Measurements from ENCODE around the gene MEF2B. TPM values are rescaled to one million over a fixed set of nuclear protein-coding genes. Genes with fewer than 3 reads are reported as not detected.
A peak's percentile ranks its signal among the peaks of the same experiment; 100 is the strongest.

MEF2B gene
- polyA plus RNA-seq (2013, experiment 1 of 2; ENCODE audit: insufficient read length), result 0.96 TPM
- 1.1 TPM for polyA plus RNA-seq (2013, experiment 2 of 2; ENCODE audit: insufficient read length)

DNA sequence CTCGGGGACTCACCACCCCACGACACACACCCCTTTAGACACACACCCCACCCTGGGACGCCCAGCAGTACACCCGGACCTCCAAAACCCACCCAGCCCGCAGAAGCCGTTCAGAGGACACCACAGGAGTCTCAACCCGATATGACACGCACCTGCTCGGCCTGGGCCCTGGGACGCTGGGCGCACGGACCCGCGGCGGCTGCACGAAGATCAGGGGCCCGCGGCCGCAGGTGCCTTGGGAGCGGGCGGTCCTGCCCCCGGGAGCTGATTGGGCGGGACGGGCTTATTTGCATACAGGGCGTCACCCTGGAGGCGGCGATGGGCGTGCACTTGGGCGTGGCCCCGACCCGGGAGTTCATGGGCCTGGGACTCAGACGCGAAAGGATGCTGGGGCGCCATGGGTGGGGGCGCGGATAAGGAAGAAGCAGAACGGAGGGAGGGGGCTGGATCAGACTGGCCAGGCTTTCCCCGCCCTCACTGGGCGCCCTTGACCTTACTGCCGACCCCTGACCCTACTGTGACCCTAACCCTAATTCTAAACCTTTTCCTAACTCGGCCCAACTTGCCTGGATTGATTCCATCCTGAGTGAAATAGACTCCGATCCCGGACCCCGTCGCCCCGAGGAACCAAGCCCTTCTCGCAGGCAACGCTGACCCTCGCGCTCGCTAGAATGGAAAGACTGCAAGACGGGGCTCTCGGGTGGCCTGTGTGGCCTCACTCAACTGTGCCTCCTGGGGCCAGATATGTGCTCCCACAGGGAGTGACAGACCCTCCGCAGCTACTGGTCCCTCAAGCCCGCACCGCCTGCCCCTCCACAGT lies at the start of gene MEF2B:
Gene MEF2B (minus strand): TSS at position 211 of the 820 bp plus-strand sequence. CDS start 19,528 bp downstream, outside the sequence.
- peak; percentile 50 for DNase-seq

DNA sequence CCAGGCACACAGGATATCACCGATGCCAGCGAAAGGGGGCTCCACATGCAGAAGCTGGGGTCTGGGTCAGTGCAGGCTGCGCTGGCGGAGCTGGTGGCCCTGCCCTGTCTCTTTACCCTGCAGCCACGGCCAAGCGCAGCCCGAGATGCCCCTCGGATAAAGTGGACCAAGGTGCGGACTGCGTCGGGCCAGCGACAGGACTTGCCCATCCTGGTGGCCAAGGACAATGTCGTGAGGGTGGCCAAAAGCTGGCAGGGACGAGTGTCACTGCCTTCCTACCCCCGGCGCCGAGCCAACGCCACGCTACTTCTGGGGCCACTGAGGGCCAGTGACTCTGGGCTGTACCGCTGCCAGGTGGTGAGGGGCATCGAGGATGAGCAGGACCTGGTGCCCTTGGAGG lies 48.8 kb upstream of the MEF2B start:
- DNase-seq, result no peak

DNA sequence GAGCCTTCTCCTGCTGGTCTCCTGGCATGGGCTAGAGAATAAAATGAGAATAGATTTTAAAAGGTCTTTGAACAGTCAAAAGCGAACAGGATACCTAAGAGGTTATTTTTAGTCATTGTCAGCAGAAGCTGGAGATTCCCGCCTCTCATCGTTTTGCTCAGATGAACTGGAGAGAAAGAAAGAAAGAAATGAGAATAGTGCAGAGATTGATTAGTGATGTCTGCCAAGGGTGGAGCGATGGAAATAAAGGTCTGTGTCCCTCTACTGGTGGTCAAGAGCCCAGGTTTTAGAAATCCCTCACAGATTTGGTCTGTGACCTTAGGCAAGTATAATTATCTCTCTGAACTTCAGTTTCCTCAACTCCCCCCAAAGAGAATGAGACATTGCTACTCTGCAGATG lies 47.0 kb upstream of the MEF2B start:
- DNase-seq, result no peak

DNA sequence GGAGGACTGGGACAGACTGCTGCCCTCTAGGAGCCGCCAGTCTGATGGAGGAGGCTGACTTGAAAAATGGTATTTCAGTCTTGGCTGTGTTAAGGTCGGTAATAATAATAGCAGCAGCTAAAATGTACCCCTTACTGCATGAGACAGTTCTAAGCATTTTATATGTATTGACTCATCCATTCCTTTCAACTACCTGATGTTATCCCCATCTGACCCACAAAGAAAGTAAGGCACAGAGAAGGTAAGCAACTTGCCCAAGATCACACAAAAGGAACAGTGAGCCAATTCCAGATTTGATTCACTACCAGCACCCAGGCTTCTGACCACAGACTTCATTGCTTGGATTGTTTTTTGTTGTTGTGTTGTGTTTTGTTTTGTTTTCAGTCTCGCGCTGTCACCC lies 45.7 kb upstream of the MEF2B start:
- no peak for DNase-seq

DNA sequence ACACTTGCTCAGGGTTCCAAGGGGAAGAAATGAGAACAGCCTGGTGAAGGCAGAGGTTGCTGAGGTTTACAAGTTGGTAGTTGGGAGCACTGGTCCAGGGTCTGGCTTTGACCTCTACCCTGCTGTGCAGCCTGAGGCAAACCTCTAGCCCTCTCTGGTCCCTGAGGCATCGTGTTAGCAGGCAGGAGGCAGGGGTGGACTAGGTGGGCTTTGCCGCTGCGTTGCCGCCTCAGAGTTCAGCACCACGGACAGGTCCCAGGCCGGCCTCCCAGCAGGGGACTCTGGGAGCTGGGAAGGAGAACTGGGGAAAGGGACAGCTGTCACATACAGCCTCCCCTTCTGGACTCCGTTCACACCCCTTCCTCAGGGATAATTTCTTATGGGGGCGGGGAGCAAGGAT lies 44.8 kb upstream of the MEF2B start:
- DNase-seq, result peak; percentile 18

DNA sequence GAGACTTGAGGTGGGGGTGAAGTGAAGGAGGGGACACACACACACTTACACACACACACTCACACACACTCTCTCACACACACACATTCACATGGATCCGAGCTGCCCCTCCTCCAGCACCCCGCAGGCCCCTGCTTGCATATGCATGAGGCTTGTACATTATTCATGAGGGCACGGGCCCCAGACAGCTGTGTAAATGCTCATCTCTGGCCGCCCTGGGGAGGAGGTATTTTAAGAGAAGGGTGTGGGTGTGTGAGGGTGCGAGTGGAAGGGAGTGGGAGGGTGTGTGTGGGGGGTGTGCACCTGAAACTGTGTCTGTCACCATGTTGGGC lies 44.1 kb upstream of the MEF2B start:
- DNase-seq, result no peak

DNA sequence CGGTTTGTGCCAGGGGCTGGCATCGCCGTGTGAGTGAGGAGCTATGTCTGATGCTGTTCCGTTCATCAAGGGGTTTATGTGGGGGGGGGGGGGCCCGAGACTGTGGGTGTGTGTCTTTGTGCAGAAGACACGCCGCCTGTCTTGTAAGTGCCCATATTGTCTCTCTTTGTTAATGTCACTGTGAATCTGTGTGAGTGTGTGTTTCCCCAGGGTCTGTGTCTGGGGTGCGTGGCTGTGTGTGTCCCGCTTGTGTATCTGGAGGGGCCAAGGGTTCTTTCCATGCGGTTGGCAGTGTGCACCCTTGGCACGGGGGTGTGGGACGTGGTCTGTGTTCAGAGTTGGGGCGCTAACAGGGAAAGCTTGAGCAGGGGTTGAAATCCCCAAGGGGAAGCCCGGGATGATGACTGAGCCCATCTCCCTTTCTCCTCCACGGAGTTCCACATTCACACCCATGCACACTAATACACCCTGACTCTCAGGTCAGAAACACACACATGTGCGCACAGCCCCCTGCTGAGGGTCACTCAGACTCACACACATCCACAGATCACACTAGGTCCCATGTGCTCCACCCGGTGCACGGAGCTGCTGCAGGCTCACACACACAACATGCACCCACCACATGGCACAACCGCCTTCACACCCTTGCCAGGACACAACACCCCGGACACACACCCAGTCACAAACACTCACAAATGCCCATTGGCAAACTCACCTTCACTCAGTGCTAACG lies 43.5 kb upstream of the MEF2B start:
- DNase-seq, result no peak

DNA sequence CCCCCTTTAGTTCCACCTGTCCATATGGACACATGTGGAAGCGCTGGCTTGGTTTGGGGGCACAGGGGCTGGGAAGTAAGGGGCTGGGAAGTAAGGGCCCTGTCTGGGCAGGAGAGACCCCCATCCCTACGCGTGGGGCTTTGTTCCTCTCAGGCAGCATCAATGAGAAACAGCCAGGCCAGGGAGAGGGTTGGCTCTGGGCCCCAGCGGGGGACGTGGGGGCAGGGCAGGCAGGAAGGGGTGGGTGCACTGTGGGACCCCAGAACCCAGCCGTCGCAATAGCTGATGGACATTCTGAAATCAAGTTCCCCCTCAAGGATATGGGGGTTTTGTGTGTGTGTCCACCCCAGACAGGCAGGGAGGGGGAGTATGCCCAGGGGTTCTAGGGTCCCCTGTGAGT lies 42.9 kb upstream of the MEF2B start:
- DNase-seq, result no peak

DNA sequence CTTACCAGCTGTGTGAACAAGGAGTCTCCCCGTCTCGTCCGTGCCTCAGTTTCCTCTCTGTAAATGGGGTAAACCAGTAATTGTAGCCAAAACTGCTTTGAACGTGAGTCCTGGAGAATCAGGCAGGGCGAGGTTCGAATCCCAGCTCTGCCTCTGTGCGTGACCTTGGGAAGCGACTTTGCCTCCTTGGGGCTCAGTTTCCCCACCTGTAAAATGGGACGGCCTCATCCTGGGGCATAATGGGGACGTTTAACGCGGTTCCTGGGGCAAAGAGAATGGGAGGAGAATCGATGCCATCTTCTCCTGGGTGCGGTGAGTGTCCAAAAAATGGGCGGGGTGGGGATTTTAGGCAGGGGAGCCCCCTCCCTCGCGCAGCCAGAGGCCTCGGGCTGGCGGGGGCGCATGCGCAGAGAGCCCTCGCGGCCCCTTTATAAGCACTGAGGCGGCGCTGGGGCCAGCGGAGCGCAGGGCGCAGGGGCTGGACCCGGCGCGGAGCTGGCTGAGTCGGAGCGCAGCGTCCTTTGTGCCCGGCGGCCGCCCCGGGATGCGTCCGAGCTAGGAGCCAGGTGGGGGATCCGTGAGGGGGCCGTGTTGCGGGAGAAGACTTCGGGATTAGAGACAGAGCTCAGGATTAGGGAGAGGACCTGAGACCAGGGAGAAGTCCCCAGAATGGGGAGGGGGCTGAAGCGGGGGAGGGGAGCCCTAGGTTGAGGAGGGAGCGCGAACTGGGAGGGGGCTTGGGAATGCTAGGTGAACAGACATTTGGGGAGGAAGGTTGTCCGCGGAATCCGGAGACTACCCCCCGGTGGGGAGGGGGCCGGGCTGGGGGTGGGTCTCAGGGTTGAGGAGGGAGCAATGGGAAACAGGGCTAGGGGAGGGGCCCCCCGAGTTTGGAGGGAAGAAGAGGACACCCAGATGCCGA lies 41.7 kb upstream of the MEF2B start, which contains the start of gene NCAN:
Gene NCAN (plus strand): TSS at position 460 of the 922 bp plus-strand sequence. CDS start 4,996 bp downstream, outside the sequence.
- no peak for DNase-seq

DNA sequence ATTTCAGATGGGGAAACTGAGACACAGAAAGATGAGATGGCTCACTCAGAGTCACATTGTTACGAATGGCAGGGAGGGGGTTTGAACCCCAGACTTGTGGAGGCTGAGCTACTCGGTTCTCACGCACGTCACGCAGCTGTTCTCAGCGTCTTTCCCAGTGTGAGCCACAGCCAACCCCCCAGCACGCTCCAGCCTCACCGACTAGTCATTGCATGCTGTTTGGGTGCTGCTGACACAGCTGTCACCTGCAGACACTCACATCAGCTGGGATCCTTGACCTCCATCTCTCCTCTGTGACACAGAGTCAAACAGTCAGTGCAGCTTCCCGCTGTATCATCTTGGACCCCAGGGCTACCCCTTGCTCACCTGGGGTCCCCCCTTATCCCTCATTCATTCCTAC lies 39.3 kb upstream of the MEF2B start:
- no peak for DNase-seq

DNA sequence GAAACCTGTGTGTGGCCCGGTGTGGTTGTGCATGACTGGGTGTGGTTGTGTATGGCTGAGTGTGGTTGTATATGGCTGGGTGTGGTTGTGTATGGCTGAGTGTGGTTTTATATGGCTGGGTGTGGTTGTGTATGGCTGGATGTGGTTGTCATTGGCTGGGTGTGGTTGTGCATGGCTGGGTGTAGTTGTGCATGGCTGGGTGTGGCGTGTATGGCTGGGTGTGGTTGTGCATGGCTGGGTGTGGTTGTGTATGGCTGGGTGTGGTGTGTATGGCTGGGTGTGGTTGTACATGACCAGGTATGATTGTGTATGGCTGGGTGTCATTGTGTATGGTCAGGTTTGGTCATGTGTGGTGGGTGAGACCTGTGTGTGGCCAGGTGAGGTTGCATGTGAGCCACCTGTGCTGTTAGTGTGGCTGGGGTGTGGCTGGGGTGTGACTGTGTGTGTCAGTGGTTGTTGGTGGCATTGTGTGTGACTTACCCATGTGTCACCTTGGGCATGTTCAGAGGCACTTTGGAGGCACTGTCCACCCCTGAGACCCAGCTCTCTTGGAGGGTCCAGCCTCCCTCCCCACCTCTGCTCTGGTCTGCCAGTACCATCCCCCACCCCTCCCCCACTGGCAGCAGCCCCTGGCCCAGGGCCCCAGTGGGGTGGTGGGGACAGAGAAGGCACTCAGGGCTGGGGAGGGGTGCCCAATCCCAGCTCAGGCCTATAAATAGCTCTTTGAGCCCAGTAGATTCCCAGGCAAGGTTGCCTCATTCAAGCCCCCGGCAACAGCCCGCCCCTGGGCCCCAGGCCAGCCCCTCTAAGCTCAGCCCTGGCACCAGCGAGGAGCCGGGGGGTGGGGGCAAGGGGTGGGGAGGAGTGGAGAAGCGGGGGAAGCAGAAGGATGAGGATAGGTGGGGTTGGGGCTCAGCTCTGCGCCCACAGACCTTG lies 37.8 kb upstream of the MEF2B start:
- no peak for DNase-seq

DNA sequence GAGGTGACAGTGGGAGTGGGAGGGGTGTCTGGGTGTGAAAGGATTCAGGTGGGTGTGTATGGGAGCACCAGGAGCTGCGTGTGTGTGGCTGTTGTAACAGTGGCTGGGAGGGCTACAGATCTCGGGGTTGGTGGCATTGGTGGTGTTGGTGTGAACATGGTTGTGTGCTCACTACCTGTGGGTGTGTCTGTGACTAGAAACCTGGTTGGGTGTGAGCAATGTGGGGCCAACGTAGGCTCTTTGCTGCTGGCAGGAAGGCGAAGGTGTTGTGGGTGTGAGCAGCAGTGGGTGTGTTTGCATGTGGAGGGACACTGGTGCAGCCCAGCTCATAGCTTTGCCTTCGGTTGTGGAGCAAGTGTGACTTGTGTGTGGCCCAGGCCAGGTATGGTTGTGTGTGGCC lies 36.9 kb upstream of the MEF2B start:
- no peak for DNase-seq

DNA sequence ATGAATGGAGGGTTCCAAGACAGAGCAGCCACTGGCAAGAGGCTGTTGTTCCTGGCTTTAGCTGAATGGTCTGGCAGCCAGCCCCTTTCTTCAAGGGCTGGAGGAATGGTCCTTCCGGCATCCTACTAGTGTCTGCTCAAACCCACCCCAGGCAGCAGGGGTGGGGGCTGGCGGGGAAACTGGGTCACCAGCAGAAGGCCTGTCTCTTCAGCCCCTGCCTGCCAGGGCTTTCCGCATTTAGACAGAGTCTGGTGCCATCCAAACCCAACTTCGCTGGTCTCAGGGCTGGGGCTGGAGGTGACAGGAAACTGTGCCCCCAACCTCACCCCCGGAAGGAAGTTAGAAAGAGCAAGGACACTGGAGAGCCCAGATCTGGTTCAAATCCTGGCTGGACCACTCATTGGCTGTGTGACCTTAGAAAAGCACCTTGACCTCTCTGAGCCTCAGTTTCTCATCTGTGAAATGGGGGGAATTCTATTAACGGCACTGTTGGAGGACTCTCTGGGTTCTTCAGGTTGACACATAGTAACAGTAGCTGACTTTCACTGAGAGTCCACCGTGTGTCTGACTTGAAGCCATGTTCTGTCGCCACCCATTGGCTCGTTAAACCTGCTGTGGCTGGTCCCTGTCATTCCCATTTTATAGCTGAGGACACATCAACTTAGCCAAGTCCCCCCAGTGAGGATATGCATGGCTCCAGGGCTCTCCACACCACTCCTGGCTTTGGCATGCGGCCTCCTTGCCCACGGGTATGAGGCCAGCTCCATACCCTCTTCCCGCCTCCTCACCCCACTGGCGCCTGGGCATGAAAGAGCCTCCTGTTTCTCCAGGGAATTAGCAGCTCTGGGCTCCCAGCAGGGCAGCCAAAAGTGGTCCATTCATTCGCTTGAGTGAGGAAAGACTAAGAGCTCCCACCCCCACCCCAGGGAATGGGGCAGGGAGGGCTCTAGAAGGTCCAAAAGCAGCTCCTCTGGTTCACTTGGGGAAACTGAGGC lies 35.6 kb upstream of the MEF2B start:
- no peak for DNase-seq

DNA sequence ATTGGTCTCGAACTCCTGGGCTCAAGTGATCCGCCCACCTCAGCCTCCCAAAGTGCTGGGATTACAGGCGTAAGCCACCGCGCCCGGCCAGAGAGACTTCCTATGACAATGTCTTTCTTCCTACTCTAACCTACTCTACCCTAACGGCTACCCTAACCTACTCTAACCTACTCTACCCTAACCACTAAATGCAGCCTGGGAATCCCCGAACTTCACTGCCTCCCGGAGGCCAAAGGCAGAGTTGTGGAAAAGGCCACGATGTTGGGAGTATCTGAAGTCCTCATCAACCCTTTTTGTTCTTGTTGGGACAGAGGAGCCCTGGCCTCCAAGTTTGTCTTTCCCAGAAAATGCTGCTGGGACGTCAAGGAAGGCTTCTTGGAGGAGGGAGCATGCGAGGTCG lies 34.1 kb upstream of the MEF2B start:
- no peak for DNase-seq

DNA sequence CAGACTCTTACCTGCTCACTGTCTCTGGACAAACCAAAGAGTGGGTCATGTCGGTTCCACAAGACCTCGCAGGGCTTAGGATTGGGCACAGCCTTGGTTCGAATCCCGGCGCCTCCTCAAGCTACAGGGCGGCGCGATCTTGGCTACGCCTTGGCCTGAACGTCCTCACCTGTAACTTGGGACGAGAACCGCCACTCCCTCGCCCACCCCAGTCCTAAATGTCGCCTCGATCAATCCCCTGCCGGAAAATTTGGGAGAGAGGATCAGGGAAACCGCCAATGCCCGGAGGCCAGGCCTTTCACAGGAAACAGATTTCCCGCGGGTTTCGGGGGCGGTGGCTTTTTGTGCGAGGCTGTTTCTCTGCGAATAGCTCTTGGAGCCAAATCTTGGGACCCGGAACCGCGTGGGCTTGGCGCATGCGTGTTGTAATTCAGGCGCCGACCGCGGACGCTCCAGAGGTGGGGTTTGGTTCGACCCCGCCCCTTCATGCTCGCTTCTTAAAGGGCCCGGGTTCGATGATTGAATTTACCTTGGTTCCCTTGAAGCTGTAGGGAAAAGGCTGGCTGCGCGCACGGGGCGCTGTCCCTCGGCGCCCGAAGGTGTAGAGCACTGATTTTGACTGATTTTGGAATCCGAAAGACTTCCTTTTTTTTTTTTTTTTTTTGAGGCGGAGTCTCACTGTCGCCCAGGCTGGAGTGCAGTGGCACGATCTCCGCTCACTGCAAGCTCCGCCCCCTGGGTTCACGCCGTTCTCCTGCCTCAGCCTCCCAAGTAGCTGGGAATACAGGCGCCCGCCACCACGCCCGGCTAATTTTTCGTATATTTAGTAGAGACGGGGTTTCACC lies 33.2 kb upstream of the MEF2B start, which contains the start of gene NR2C2AP:
Gene NR2C2AP (minus strand): TSS at position 403 of the 845 bp plus-strand sequence. CDS start 354 bp downstream, at position 49.
- peak; percentile 88 for DNase-seq

DNA sequence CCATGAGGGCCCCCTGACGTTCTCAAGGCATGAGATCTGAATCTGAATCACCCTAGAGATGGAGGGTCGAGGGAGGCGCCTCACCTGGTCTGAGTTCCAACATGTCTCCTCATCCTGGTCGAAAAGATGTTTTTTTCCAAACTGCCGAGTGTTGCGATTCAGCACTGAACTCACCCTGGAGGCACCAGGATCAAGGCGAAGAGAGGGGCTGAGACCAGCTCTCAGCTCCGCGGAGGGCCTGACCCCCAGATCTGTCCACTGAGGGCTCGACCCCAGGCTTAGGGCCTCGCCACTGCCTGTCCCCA lies 32.6 kb upstream of the MEF2B start:
- DNase-seq, result no peak

DNA sequence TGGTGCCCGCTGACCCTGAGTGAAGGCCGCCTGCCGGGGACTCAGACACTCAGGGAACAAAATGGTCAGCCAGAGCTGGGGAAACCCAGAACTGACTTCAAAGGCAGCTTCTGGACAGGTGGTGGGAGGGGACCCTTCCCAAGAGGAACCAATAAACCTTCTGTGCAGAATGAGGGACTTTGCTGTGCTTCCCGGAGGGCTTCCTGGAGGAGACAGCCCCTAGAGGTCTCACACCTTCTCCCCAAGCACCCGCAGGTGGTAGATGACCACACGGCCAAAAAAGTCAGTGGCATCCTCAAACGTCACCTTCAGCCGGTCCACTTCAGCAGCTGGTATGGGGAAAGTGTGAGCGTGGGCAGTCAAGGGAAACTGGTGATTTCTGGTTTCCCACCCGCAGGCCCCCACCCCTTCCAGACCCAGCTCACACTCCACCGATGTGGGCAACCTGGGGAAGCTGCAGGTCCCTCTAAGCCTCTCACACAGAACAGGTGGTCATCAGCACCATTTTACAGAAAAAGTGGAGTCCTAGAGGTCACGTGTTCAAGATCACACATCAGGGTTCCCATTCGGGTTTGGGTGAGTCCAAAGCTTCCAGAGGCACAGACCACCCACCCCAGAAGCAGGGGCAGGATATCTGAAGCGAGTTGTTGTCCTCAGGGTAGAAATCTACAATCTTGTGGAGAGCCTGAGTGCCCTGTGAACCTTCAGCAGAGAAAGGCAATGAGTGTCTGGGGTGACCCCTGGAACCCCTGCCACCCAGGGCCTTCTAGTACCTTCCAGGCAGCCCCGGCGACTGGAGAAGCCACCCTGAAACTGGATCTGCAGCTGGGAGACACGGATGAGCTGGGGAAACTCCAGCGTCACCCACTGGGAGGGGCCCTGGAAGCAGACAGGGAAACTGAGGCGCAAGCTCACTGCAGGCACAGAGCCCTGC lies 31.9 kb upstream of the MEF2B start:
- DNase-seq, result no peak

DNA sequence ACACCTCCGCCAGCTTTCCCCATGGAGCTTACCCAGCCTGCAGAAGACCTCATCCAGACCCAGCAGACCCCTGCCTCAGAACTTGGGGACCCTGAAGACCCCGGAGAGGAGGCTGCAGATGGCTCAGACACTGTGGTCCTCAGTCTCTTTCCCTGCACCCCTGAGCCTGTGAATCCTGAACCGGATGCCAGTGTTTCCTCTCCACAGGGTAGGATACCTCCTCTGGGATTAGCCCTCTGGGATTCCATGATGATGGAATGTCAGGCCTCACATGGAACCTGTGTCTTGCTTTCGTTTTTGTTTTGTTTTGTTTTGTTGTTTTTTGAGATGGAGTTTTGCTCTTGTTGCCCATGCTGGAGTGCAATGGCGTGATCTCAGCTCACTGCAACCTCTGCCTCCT lies 23.9 kb upstream of the MEF2B start:
- DNase-seq, result no peak
